SK-N-SH (cell line): ENCODE results near the gene OLFML1. TPM values are rescaled to one million over a fixed set of nuclear protein-coding genes. Genes with fewer than 3 reads are reported as not detected.

Source experiments
- CTCF ChIA-PET: fragments of 300-600, 350-600 bp; formaldehyde crosslinking; extraction: SDS; loops from one replicate; lab custom pipeline; 2021; lab: Yijun Ruan, JAX
- POLR2A ChIA-PET: fragments of 350-600 bp; sonication (Branson Sonifier 250); formaldehyde crosslinking; extraction: SDS; loops from one replicate; lab custom pipeline; 2020; ENCODE audit warnings: antibody characterized with exemption, inconsistent platforms; lab: Yijun Ruan, JAX
- DNase-seq: peaks from one replicate; pipeline ENCODE4 v3.0.0; 2012
- H2AFZ ChIP-seq: fragments of 200-600 bp; sonication (generic); 2 replicates; pipeline ENCODE4 v1.8.1; 2016; ENCODE audit warnings: antibody characterized with exemption, mild to moderate bottlenecking, low read depth
- H3F3A ChIP-seq: fragments of 200-600 bp; sonication (generic); replicated peaks from 2 replicates; pipeline ENCODE3; 2016; ENCODE audit warnings: antibody characterized with exemption, mild to moderate bottlenecking; ENCODE audit not compliant: insufficient read depth
- H3K27ac ChIP-seq, 2 experiments: fragments of 200-500 bp in 1 of 2; fragments of 200-600 bp in 1 of 2; sonication (Bioruptor generic) in 1 of 2; sonication (generic), shearing (Covaris generic) in 1 of 2; 2 replicates each; pipeline versions ENCODE4 v1.5.1 to v1.6.1; 2014 to 2016; ENCODE audit warnings: low read depth in 2 of 2, inconsistent platforms in 1 of 2, low read length in 1 of 2, mild to moderate bottlenecking in 1 of 2, mixed read lengths in 1 of 2
- H3K27me3 ChIP-seq: fragments of 200-600 bp; sonication (generic), shearing (Covaris generic); 2 replicates; pipeline ENCODE4 v1.6.1; 2016; ENCODE audit warnings: mixed run types; ENCODE audit not compliant: insufficient read depth
- H3K36me3 ChIP-seq, 2 experiments: fragments of 200-500 bp in 1 of 2; fragments of 200-600 bp in 1 of 2; sonication (Bioruptor generic) in 1 of 2; sonication (generic) in 1 of 2; replicated peaks in 1 of 2; 2 replicates each; pipeline versions ENCODE3 to v1.5.1; 2014 to 2016; ENCODE audit warnings: low read length in 1 of 2, mild to moderate bottlenecking in 1 of 2; ENCODE audit not compliant: insufficient read depth in 2 of 2, control insufficient read depth in 1 of 2
- H3K4me1 ChIP-seq, 2 experiments: fragments of 200-500 bp in 1 of 2; fragments of 200-600 bp in 1 of 2; sonication (Bioruptor generic) in 1 of 2; sonication (generic), shearing (Covaris generic) in 1 of 2; 2 replicates each; pipeline versions ENCODE4 v1.5.1 to v1.6.1; 2014 to 2016; ENCODE audit warnings: low read depth in 1 of 2, low read length in 1 of 2, mixed run types in 1 of 2; ENCODE audit not compliant: insufficient read depth in 2 of 2, control insufficient read depth in 1 of 2
- H3K4me2 ChIP-seq: fragments of 200-600 bp; sonication (generic), shearing (Covaris generic); 2 replicates; pipeline ENCODE4 v1.6.1; 2017; ENCODE audit warnings: mixed run types
- H3K4me3 ChIP-seq, 2 experiments: fragments of 200-500 bp in 1 of 2; fragments of 200-600 bp in 1 of 2; sonication (Bioruptor generic) in 1 of 2; sonication (generic), shearing (Covaris generic) in 1 of 2; 2 replicates each; pipeline versions ENCODE4 v1.5.1 to v1.8.1; 2014 to 2016; ENCODE audit warnings: low read depth in 2 of 2, inconsistent platforms in 1 of 2, low read length in 1 of 2, mild to moderate bottlenecking in 1 of 2, mixed read lengths in 1 of 2, moderate library complexity in 1 of 2
- H3K79me2 ChIP-seq: fragments of 200-600 bp; sonication (generic); 2 replicates; pipeline ENCODE4 v1.8.1; 2017; ENCODE audit warnings: mild to moderate bottlenecking; ENCODE audit not compliant: insufficient read depth
- H3K9ac ChIP-seq: fragments of 200-600 bp; sonication (generic); 2 replicates; pipeline ENCODE4 v1.6.1; 2017; ENCODE audit warnings: mixed run types
- H3K9me2 ChIP-seq: fragments of 200-600 bp; sonication (generic); 2 replicates; pipeline ENCODE4 v1.6.1; 2017; ENCODE audit warnings: mixed run types
- H3K9me3 ChIP-seq: fragments of 200-600 bp; sonication (generic); 2 replicates; pipeline ENCODE4 v1.6.1; 2017; ENCODE audit warnings: mixed run types, mild to moderate bottlenecking, moderate library complexity
- H4K20me1 ChIP-seq: fragments of 200-600 bp; sonication (generic); 2 replicates; pipeline ENCODE4 v1.6.1; 2017; ENCODE audit warnings: mild to moderate bottlenecking, mixed run types; ENCODE audit not compliant: insufficient read depth
- ELF1 ChIP-seq: IDR thresholded peaks from 2 replicates; pipeline ENCODE4 v1.4.0; 2012
- EP300 ChIP-seq, 2 experiments: IDR thresholded peaks; 2 replicates each; pipeline versions ENCODE4 v1.4.0 to v1.6.1; 2012; ENCODE audit warnings: borderline replicate concordance in 1 of 2, low read depth in 1 of 2, low read length in 1 of 2
- FOSL2 ChIP-seq: IDR thresholded peaks from 2 replicates; pipeline ENCODE4 v1.4.0; 2012; ENCODE audit warnings: low read depth, mild to moderate bottlenecking, moderate library complexity, borderline replicate concordance
- FOXM1 ChIP-seq: IDR thresholded peaks from 2 replicates; pipeline ENCODE4 v1.4.0; 2012; ENCODE audit warnings: low read depth, mild to moderate bottlenecking
- GABPA ChIP-seq: IDR thresholded peaks from 2 replicates; pipeline ENCODE4 v1.4.0; 2012; ENCODE audit warnings: low read depth, mild to moderate bottlenecking
- IRF3 ChIP-seq: fragments of 150-350 bp; IDR thresholded peaks from 2 replicates; pipeline ENCODE4 v1.6.1; 2016; ENCODE audit warnings: mild to moderate bottlenecking, low read depth, low read length
- NRF1 ChIP-seq: IDR thresholded peaks from 2 replicates; pipeline ENCODE4 v1.6.1; 2012; ENCODE audit warnings: low read depth, mild to moderate bottlenecking, low read length
- RAD21 ChIP-seq: IDR thresholded peaks from 2 replicates; pipeline ENCODE4 v1.6.1; 2012; ENCODE audit warnings: mild to moderate bottlenecking, low read length
- SMC3 ChIP-seq: IDR thresholded peaks from 2 replicates; pipeline ENCODE4 v1.6.1; 2012; ENCODE audit warnings: low read depth, low read length, improper control_type of control experiment
- TEAD4 ChIP-seq: IDR thresholded peaks from 2 replicates; pipeline ENCODE4 v1.4.0; 2012; ENCODE audit warnings: mild to moderate bottlenecking, borderline replicate concordance; ENCODE audit not compliant: insufficient read depth
- USF2 ChIP-seq: fragments of 150-350 bp; IDR thresholded peaks from 2 replicates; pipeline ENCODE4 v1.6.1; 2017; ENCODE audit warnings: antibody characterized with exemption, low read length, low read depth, borderline replicate concordance
- WGBS: methylation state at CpG from one replicate; pipeline ENCODE4 v1.1.6; 2017; ENCODE audit warnings: low lambda C conversion rate; 5-methylcytosine and 5-hydroxymethylcytosine counted together
- polyA plus RNA-seq, 3 experiments: library from polyadenylated mRNA; depleted of rRNA; stranded (reverse); fragments of >200 nt; gene quantifications; 2 replicates each; pipeline ENCODE4 v1.2.3, GENCODE V29; 2012
- TF ChIP-seq, protein P1 (sequence below): IDR thresholded peaks from 2 replicates; pipeline ENCODE4 v1.6.1; 2012; ENCODE audit warnings: mild to moderate bottlenecking, low read depth, low read length, moderate library complexity

Gene OLFML1
- polyA plus RNA-seq, 1 of the 3 experiments (the other 2 are of a cell fraction) = not detected

- no peak for DNase-seq
- TF ChIP-seq SMC3 = no peak
- TF ChIP-seq USF2 = no peak
- TF ChIP-seq FOXM1 = no peak
- no peak for TF ChIP-seq EP300 (IDR thresholded peaks at IDR 0.05; ENCODE audit: borderline replicate concordance in 1 of 2, low read depth in 1 of 2, low read length in 1 of 2)
- ChIA-PET CTCF (interaction anchor here (1.6 to 3.3 kb wide), 3 partner anchors 10 to 135 kb away, joined by 4 to 15 read pairs (median 9); no protein-coding TSS in a partner anchor), POLR2A (no interaction called here)
- Histone ChIP-seq H3K27ac (no peak overlapping the region), H3K9me2 (no peaks in the 10 kb centered on the region), H4K20me1 (no peaks in the 10 kb centered on the region), H3K9me3 (no peaks in the 10 kb centered on the region), H3K4me1 (no peaks in the 10 kb centered on the region), H3K4me3 (no peak overlapping the region), H3F3A (no peaks in the 10 kb centered on the region), H2AFZ (no peak overlapping the region), H3K9ac (no peak overlapping the region), H3K4me2 (no peak overlapping the region), H3K79me2 (no peaks in the 10 kb centered on the region), H3K36me3 (no peaks in the 10 kb centered on the region), H3K27me3 (peaks cover 8% of the 10 kb centered on the region; the same call in 1 of the 2 replicates)
- WGBS = 44% methylated on average over 4 of the region's 4 CpGs
Observed at GRCh38 chr11:7522121-7522520, 36.8 kb downstream of the OLFML1 start.

DNA sequence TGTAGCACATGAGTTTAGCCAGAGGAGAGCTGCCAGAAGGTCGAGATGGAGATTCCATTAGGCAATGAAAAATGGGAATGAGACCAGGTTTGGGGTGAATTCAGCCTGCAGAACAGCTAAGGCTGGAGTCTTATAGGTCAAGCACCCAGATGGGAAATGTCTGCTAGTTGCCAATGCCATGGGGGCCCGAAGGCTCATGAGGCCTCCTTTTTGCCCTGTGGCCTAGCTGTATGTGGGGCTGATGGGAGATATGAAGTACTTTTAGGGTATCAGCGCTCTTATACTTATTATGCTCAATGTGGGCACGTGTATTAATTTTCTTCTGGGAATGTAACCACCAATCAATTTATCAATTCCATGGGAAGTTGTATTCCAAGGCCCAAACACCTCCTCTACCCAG, 37.2 kb downstream of the OLFML1 start:
- Histone ChIP-seq H3F3A (no peaks in the 10 kb centered on the region), H3K4me3 (no peak overlapping the region), H2AFZ (no peak overlapping the region), H3K36me3 (no peaks in the 10 kb centered on the region), H3K9ac (no peak overlapping the region), H3K27ac (no peak overlapping the region), H3K79me2 (no peaks in the 10 kb centered on the region), H4K20me1 (no peaks in the 10 kb centered on the region), H3K9me2 (no peaks in the 10 kb centered on the region), H3K27me3 (peaks cover 8% of the 10 kb centered on the region; the same call in 1 of the 2 replicates), H3K4me1 (no peaks in the 10 kb centered on the region), H3K4me2 (no peak overlapping the region), H3K9me3 (no peaks in the 10 kb centered on the region)
- TF ChIP-seq USF2 (no peak), RAD21 (no peak), FOSL2 (no peak), TEAD4 (no peak)
- ChIA-PET POLR2A (no interaction called here), CTCF (interaction anchor here (1.6 to 3.3 kb wide), 2 partner anchors 49 to 135 kb away, joined by 4 to 15 read pairs; no protein-coding TSS in a partner anchor)
- 33% methylated on average over 4 of the region's 4 CpGs for WGBS
- no peak for DNase-seq

- ChIA-PET CTCF (interaction anchor here (1.2 kb wide), 1 partner anchor 11 kb away, joined by 6 read pairs; the partner anchor contains the start of gene PPFIBP2), POLR2A (no interaction called here)
- 26% methylated on average over 6 of the region's 6 CpGs for WGBS
- Histone ChIP-seq H3K4me3 (no peak overlapping the region), H3K9me2 (no peaks in the 10 kb centered on the region), H3K36me3 (no peaks in the 10 kb centered on the region), H3K79me2 (no peaks in the 10 kb centered on the region), H3K9me3 (no peaks in the 10 kb centered on the region), H2AFZ (no peak overlapping the region), H3K4me2 (no peak overlapping the region), H3F3A (no peaks in the 10 kb centered on the region), H4K20me1 (no peaks in the 10 kb centered on the region), H3K4me1 (no peaks in the 10 kb centered on the region), H3K27me3 (peaks cover 8% of the 10 kb centered on the region; the same call in 1 of the 2 replicates), H3K27ac (no peak overlapping the region), H3K9ac (no peak overlapping the region)
- no peak for DNase-seq
- TF ChIP-seq, protein P1, sequence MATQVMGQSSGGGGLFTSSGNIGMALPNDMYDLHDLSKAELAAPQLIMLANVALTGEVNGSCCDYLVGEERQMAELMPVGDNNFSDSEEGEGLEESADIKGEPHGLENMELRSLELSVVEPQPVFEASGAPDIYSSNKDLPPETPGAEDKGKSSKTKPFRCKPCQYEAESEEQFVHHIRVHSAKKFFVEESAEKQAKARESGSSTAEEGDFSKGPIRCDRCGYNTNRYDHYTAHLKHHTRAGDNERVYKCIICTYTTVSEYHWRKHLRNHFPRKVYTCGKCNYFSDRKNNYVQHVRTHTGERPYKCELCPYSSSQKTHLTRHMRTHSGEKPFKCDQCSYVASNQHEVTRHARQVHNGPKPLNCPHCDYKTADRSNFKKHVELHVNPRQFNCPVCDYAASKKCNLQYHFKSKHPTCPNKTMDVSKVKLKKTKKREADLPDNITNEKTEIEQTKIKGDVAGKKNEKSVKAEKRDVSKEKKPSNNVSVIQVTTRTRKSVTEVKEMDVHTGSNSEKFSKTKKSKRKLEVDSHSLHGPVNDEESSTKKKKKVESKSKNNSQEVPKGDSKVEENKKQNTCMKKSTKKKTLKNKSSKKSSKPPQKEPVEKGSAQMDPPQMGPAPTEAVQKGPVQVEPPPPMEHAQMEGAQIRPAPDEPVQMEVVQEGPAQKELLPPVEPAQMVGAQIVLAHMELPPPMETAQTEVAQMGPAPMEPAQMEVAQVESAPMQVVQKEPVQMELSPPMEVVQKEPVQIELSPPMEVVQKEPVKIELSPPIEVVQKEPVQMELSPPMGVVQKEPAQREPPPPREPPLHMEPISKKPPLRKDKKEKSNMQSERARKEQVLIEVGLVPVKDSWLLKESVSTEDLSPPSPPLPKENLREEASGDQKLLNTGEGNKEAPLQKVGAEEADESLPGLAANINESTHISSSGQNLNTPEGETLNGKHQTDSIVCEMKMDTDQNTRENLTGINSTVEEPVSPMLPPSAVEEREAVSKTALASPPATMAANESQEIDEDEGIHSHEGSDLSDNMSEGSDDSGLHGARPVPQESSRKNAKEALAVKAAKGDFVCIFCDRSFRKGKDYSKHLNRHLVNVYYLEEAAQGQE = no peak
- TF ChIP-seq ELF1 (no peak), NRF1 (no peak), IRF3 (no peak), SMC3 (no peak), GABPA (no peak)
Observed at GRCh38 chr11:7523416-7524210, 38.3 kb downstream of the OLFML1 start.
